GM19238 (cell line): Measurements from ENCODE around the gene RECQL5.
"Not testable (repeated sequence)": the region's sequence is repeated elsewhere in the genome, so short reads cannot be mapped to it uniquely, and the experiment has no call there.

Source experiments
- DNase-seq: peaks from one replicate; pipeline ENCODE4 v3.0.0; 2011; ENCODE audit warnings: low spot score; ENCODE audit not compliant: insufficient read length

RECQL5 gene

GRCh38 chr17:75595284-75595919 is 71.6 kb downstream of the RECQL5 start:
- DNase-seq: no peak

GRCh38 chr17:75594499-75595283 is 72.3 kb downstream of the RECQL5 start:
- DNase-seq: no peak

- DNase-seq: not testable (repeated sequence)
Observed at GRCh38 chr17:75593430-75593829, 73.5 kb downstream of the RECQL5 start.

- no peak for DNase-seq
Observed at GRCh38 chr17:75592348-75593020, 74.5 kb downstream of the RECQL5 start.

- DNase-seq: no peak
Observed at GRCh38 chr17:75591722-75592302, 75.1 kb downstream of the RECQL5 start.

GRCh38 chr17:75590849-75591721 is 75.9 kb downstream of the RECQL5 start:
- DNase-seq: no peak

- DNase-seq: no peak
Observed at GRCh38 chr17:75590314-75590761, 76.6 kb downstream of the RECQL5 start.

GRCh38 chr17:75589919-75590303 is 77.0 kb downstream of the RECQL5 start:
- DNase-seq: no peak

GRCh38 chr17:75589012-75589918 is 77.7 kb downstream of the RECQL5 start:
- DNase-seq: peak; percentile 98

GRCh38 chr17:75588596-75589011 is 78.3 kb downstream of the RECQL5 start:
- DNase-seq: no peak

- DNase-seq: peak; percentile 64
Observed at GRCh38 chr17:75587675-75588595, 79.0 kb downstream of the RECQL5 start, which contains the start of gene MYO15B. Gene MYO15B, plus strand, starts transcription at chr17:75587800. Its CDS starts 258 bp downstream, at chr17:75588058.

GRCh38 chr17:75584849-75585175 is 82.1 kb downstream of the RECQL5 start:
- DNase-seq: no peak

GRCh38 chr17:75583197-75583596 is 83.8 kb downstream of the RECQL5 start:
- not testable (repeated sequence) for DNase-seq

GRCh38 chr17:75581121-75581725 is 85.7 kb downstream of the RECQL5 start:
- DNase-seq: not testable (repeated sequence)
